H9 (cell line): ENCODE measurements around the gene OGDH. TPM values are rescaled to one million over a fixed set of nuclear protein-coding genes. Genes with fewer than 3 reads are reported as not detected.
A peak's percentile ranks its signal among the peaks of the same experiment; 100 is the strongest.

ENCODE experiments used
- DNase-seq: peaks from one replicate; pipeline ENCODE4 v3.0.0-alpha.2; 2017
- H2AFZ ChIP-seq: one replicate; pipeline ENCODE4 v1.6.1; 2013; ENCODE audit warnings: mild to moderate bottlenecking, low read length, control low read depth, moderate library complexity
- H2AK5ac ChIP-seq: 2 replicates; pipeline ENCODE4 v1.6.1; 2013; ENCODE audit warnings: low read length, control low read depth, mixed read lengths; ENCODE audit not compliant: insufficient read length
- H2BK120ac ChIP-seq: one replicate; pipeline ENCODE4 v1.6.1; 2013; ENCODE audit warnings: low read depth, mild to moderate bottlenecking, low read length, control low read depth, inconsistent platforms; ENCODE audit not compliant: poor library complexity, severe bottlenecking
- H2BK12ac ChIP-seq: 2 replicates; pipeline ENCODE4 v1.6.1; 2013; ENCODE audit warnings: low read length, control low read depth, mixed read lengths, low read depth; ENCODE audit not compliant: insufficient read length
- H2BK15ac ChIP-seq: 2 replicates; pipeline ENCODE4 v1.6.1; 2013; ENCODE audit warnings: low read depth, low read length, control low read depth
- H2BK20ac ChIP-seq: one replicate; pipeline ENCODE4 v1.6.1; 2013; ENCODE audit warnings: low read depth, mild to moderate bottlenecking, low read length, control low read depth, inconsistent platforms; ENCODE audit not compliant: poor library complexity, severe bottlenecking
- H2BK5ac ChIP-seq: 2 replicates; pipeline ENCODE4 v1.6.1; 2013; ENCODE audit warnings: low read length, control low read depth, mixed read lengths; ENCODE audit not compliant: insufficient read length
- H3K14ac ChIP-seq: 2 replicates; pipeline ENCODE4 v1.6.1; 2013; ENCODE audit warnings: low read length, control low read depth; ENCODE audit not compliant: insufficient read depth
- H3K18ac ChIP-seq: 2 replicates; pipeline ENCODE4 v1.6.1; 2013; ENCODE audit warnings: low read depth, mild to moderate bottlenecking, mixed read lengths, low read length, control low read depth; ENCODE audit not compliant: insufficient read length
- H3K23ac ChIP-seq: 2 replicates; pipeline ENCODE4 v1.6.1; 2013; ENCODE audit warnings: low read length, control low read depth, mixed read lengths, low read depth; ENCODE audit not compliant: insufficient read length
- H3K23me2 ChIP-seq: 2 replicates; pipeline ENCODE4 v1.6.1; 2013; ENCODE audit warnings: low read depth, mild to moderate bottlenecking, mixed read lengths, low read length, control low read depth; ENCODE audit not compliant: insufficient read length, poor library complexity, severe bottlenecking
- H3K27ac ChIP-seq: 2 replicates; pipeline ENCODE4 v1.5.1; 2013; ENCODE audit warnings: low read length, control low read depth, mixed read lengths, low read depth; ENCODE audit not compliant: insufficient read length
- H3K27me3 ChIP-seq: 2 replicates; pipeline ENCODE4 v1.6.1; 2013; ENCODE audit warnings: low read length, control low read depth, inconsistent platforms; ENCODE audit not compliant: insufficient read depth
- H3K4ac ChIP-seq: 2 replicates; pipeline ENCODE4 v1.6.1; 2013; ENCODE audit warnings: low read depth, mild to moderate bottlenecking, control low read depth, inconsistent platforms, low read length, moderate library complexity
- H3K4me1 ChIP-seq: 2 replicates; pipeline ENCODE4 v1.6.1; 2013; ENCODE audit warnings: low read length, control low read depth, inconsistent platforms; ENCODE audit not compliant: insufficient read depth
- H3K4me2 ChIP-seq: 2 replicates; pipeline ENCODE4 v1.6.1; 2013; ENCODE audit warnings: low read length, control low read depth, mixed read lengths; ENCODE audit not compliant: insufficient read length, insufficient read depth
- H3K56ac ChIP-seq: 2 replicates; pipeline ENCODE4 v1.6.1; 2013; ENCODE audit warnings: low read depth, mild to moderate bottlenecking, mixed read lengths, low read length, control low read depth; ENCODE audit not compliant: insufficient read length
- H3K79me1 ChIP-seq: 2 replicates; pipeline ENCODE4 v1.6.1; 2013; ENCODE audit warnings: low read depth, mild to moderate bottlenecking, moderate library complexity, low read length, control low read depth, inconsistent platforms; ENCODE audit not compliant: insufficient read depth, poor library complexity, severe bottlenecking
- H3K79me2 ChIP-seq: 2 replicates; pipeline ENCODE4 v1.6.1; 2013; ENCODE audit warnings: low read length, control low read depth, inconsistent platforms; ENCODE audit not compliant: insufficient read depth
- H3K9ac ChIP-seq: 2 replicates; pipeline ENCODE4 v1.6.1; 2013; ENCODE audit warnings: low read length, control low read depth, mixed read lengths; ENCODE audit not compliant: insufficient read length; ENCODE audit errors: extremely low read depth
- H3K9me3 ChIP-seq: one replicate; pipeline ENCODE4 v1.6.1; 2013; ENCODE audit warnings: low read depth, low read length, inconsistent platforms; ENCODE audit not compliant: control insufficient read depth
- H3T11ph ChIP-seq: one replicate; pipeline ENCODE4 v1.6.1; 2013; ENCODE audit warnings: mild to moderate bottlenecking, low read length, control low read depth, inconsistent platforms
- H4K20me1 ChIP-seq: one replicate; pipeline ENCODE4 v1.6.1; 2013; ENCODE audit not compliant: control insufficient read depth, insufficient read length, insufficient read depth
- H4K5ac ChIP-seq: 2 replicates; pipeline ENCODE4 v1.6.1; 2013; ENCODE audit warnings: low read depth, mild to moderate bottlenecking, mixed read lengths, low read length, control low read depth; ENCODE audit not compliant: insufficient read length
- H4K8ac ChIP-seq: replicated peaks from 2 replicates; pipeline ENCODE4 v1.6.1; 2013; ENCODE audit warnings: low read length, control low read depth, mixed read lengths, low read depth; ENCODE audit not compliant: insufficient read length
- H4K91ac ChIP-seq: 2 replicates; pipeline ENCODE4 v1.6.1; 2013; ENCODE audit warnings: low read depth, mild to moderate bottlenecking, moderate library complexity, mixed read lengths, low read length, control low read depth; ENCODE audit not compliant: insufficient read length
- H3K27ac Mint-ChIP-seq, 3 experiments: 2 replicates in 2 of 3; 3 replicates in 1 of 3; pipeline ENCODE4 v1.8.0; 2020 to 2021; ENCODE audit warnings: mixed read lengths in 3 of 3, mild to moderate bottlenecking in 1 of 3, moderate library complexity in 1 of 3
- H3K27me3 Mint-ChIP-seq: 2 replicates; pipeline ENCODE4 v1.8.0; 2021; ENCODE audit warnings: low read depth, mild to moderate bottlenecking, moderate library complexity, mixed read lengths
- H3K36me3 Mint-ChIP-seq, 3 experiments: 2 replicates in 2 of 3; 3 replicates in 1 of 3; pipeline ENCODE4 v1.8.0; 2020 to 2021; ENCODE audit warnings: low read depth in 3 of 3, mixed read lengths in 3 of 3; ENCODE audit not compliant: insufficient read depth in 1 of 3
- H3K4me1 Mint-ChIP-seq, 2 experiments: 2 replicates each; pipeline ENCODE4 v1.8.0; 2020; ENCODE audit warnings: mixed read lengths in 2 of 2
- H3K4me3 Mint-ChIP-seq, 2 experiments: 2 replicates in 1 of 2; 3 replicates in 1 of 2; pipeline ENCODE4 v1.8.0; 2020 to 2021; ENCODE audit warnings: mild to moderate bottlenecking in 2 of 2, mixed read lengths in 2 of 2, moderate library complexity in 1 of 2
- H3K9me3 Mint-ChIP-seq, 2 experiments: 2 replicates in 1 of 2; 3 replicates in 1 of 2; pipeline ENCODE4 v1.8.0; 2020; ENCODE audit warnings: mild to moderate bottlenecking in 2 of 2, mixed read lengths in 2 of 2, moderate library complexity in 1 of 2
- CTCF ChIP-seq: fragments of 200-600 bp; sonication (generic); conservative IDR thresholded peaks from 3 replicates; pipeline ENCODE4 v1.8.0; 2021; ENCODE audit warnings: antibody characterized with exemption, mild to moderate bottlenecking
- WGBS: extraction: QIAGEN DNeasy Blood & Tissue Kit; methylation state at CpG from one replicate; pipeline ENCODE4 v1.1.7; 2013; ENCODE audit warnings: missing lambda C conversion rate, low lambda C conversion rate, mixed read lengths; ENCODE audit not compliant: insufficient read length; ENCODE audit errors: extremely low coverage; 5-methylcytosine and 5-hydroxymethylcytosine counted together
- total RNA-seq: library from RNA; stranded (reverse); gene quantifications from 2 replicates; pipeline ENCODE4 v1.2.1, GENCODE V29; 2021

Gene OGDH
- total RNA-seq, 1 experiment from 2014 or later, result 77.3 TPM

DNA sequence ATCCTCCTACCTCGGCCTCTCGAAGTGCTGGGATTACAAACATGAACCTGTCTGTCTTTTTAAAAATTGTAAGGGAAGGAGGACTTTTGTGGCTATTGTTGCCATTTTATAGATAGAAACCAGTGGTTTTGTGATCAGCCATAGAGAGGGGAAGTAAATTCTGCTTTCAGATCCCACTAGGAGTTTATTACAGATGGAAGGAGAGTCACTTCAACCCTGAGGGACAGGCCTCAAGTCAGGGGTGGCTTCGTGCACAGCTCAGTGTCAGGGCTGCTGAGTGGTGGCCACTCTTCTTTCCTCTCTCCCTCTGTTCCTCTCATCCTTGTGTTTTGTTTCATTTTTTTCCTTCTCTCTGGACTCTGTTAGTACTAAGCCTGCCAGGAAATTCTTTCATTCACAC is 60.8 kb downstream of the OGDH start:
- H3K27me3 ChIP-seq, result no peaks in the 10 kb centered on the region
- H2AK5ac ChIP-seq, result no peak overlapping the region
- no peak overlapping the region for H3K9ac ChIP-seq
- H2BK5ac ChIP-seq, result no peak overlapping the region
- H4K5ac ChIP-seq, result no peak overlapping the region
- no peak overlapping the region for H4K91ac ChIP-seq
- no peak overlapping the region for H2BK20ac ChIP-seq
- H3K18ac ChIP-seq, result no peak overlapping the region
- no peaks in the 10 kb centered on the region for H3K9me3 ChIP-seq
- no peaks in the 10 kb centered on the region for H3K23me2 ChIP-seq
- no peak overlapping the region for H3K56ac ChIP-seq
- no peak overlapping the region for H3T11ph ChIP-seq
- DNase-seq, result no peak
- H3K4me1 ChIP-seq, result no peaks in the 10 kb centered on the region; the same call in 1 of the 2 replicates
- no peak overlapping the region for H3K4ac ChIP-seq
- H3K14ac ChIP-seq, result no peak overlapping the region
- Mint-ChIP-seq H3K9me3 (no peaks in the 10 kb centered on the region), H3K27me3 (no peaks in the 10 kb centered on the region), H3K27ac (peak overlapping the region in 1 of 3 experiments; percentile 49; a peak in 1 of 7 replicates), H3K4me1 (peaks cover 0 to 8% of the 10 kb centered on the region in 2 experiments; a peak in 1 of 4 replicates), H3K4me3 (no peak overlapping the region), H3K36me3 (peaks cover 0 to 35% (median 17%) of the 10 kb centered on the region in 3 experiments; a peak in 5 of 7 replicates)
- H3K4me2 ChIP-seq, result no peak overlapping the region
- no peaks in the 10 kb centered on the region for H3K79me2 ChIP-seq
- no peak overlapping the region for H2BK120ac ChIP-seq
- no peak overlapping the region for H3K27ac ChIP-seq
- no peak overlapping the region for H3K23ac ChIP-seq
- no peak overlapping the region for H4K8ac ChIP-seq
- no peaks in the 10 kb centered on the region for H4K20me1 ChIP-seq
- H2BK15ac ChIP-seq, result no peak overlapping the region
- TF ChIP-seq CTCF, result no peak
- no peaks in the 10 kb centered on the region for H3K79me1 ChIP-seq
- no peak overlapping the region for H2BK12ac ChIP-seq
- no CpG with 5 or more reads among the region's 3 CpGs for WGBS
- H2AFZ ChIP-seq, result no peak overlapping the region
